H1 (cell line): ENCODE data around the gene C19orf73. TPM values are rescaled to one million over a fixed set of nuclear protein-coding genes. Genes with fewer than 3 reads are reported as not detected.
A peak's percentile ranks its signal among the peaks of the same experiment; 100 is the strongest.

Source experiments
- CTCF ChIA-PET: fragments of 300-600 bp; sonication (Branson Sonifier 250); formaldehyde crosslinking; loops from one replicate; lab custom pipeline; 2021; ENCODE audit not compliant: partially characterized antibody; lab: Charles Lee
- POLR2A ChIA-PET: fragments of 300-600 bp; sonication (Branson Sonifier 250); formaldehyde crosslinking; loops from one replicate; lab custom pipeline; 2021; ENCODE audit warnings: inconsistent platforms; ENCODE audit not compliant: partially characterized antibody; lab: Charles Lee
- DNase-seq, 2 experiments: peaks; one replicate each; pipeline versions ENCODE4 v3.0.0 to v3.0.0-alpha.2; 2010 to 2022; ENCODE audit warnings: low spot score in 2 of 2, low read depth in 1 of 2, mixed read lengths in 1 of 2
- FAIRE-seq: peaks from 2 replicates; lab custom pipeline; 2011; peaks lifted over from hg19 to GRCh38; lab: Jason Lieb, UNC
- H2AFZ ChIP-seq: 2 replicates; pipeline ENCODE4 v1.8.1; 2012; ENCODE audit warnings: low read length, inconsistent platforms
- H2AK5ac ChIP-seq: 2 replicates; pipeline ENCODE4 v1.6.1; 2013; ENCODE audit warnings: low read depth, low read length
- H2BK120ac ChIP-seq: replicated peaks from 2 replicates; pipeline ENCODE3; 2013; ENCODE audit warnings: low read depth, low read length, inconsistent platforms
- H2BK12ac ChIP-seq: 2 replicates; pipeline ENCODE4 v1.6.1; 2013; ENCODE audit warnings: low read depth, low read length
- H2BK15ac ChIP-seq: 2 replicates; pipeline ENCODE4 v1.6.1; 2013; ENCODE audit warnings: low read length
- H2BK20ac ChIP-seq: 2 replicates; pipeline ENCODE4 v1.6.1; 2013; ENCODE audit warnings: low read length
- H2BK5ac ChIP-seq: 2 replicates; pipeline ENCODE4 v1.6.1; 2013; ENCODE audit warnings: low read depth, low read length
- H3K14ac ChIP-seq: 2 replicates; pipeline ENCODE4 v1.6.1; 2013; ENCODE audit warnings: inconsistent platforms; ENCODE audit not compliant: insufficient read length
- H3K18ac ChIP-seq: 2 replicates; pipeline ENCODE4 v1.6.1; 2013; ENCODE audit warnings: low read length; ENCODE audit errors: extremely low read depth
- H3K23ac ChIP-seq: 2 replicates; pipeline ENCODE4 v1.6.1; 2013; ENCODE audit warnings: inconsistent platforms; ENCODE audit not compliant: insufficient read length
- H3K23me2 ChIP-seq: 2 replicates; pipeline ENCODE4 v1.6.1; 2013; ENCODE audit warnings: low read depth, low read length
- H3K27ac ChIP-seq: 2 replicates; pipeline ENCODE4 v1.6.1; 2011; ENCODE audit warnings: low read depth, low read length, inconsistent platforms
- H3K27me3 ChIP-seq, 4 experiments: replicated peaks in 1 of 4; 1 replicate in 1 of 4; 2 replicates in 3 of 4; pipeline versions ENCODE4 v1.6.1 to v1.8.1; 2011 to 2013; ENCODE audit warnings: low read length in 3 of 4, mild to moderate bottlenecking in 3 of 4, inconsistent platforms in 2 of 4, mixed read lengths in 2 of 4, moderate library complexity in 1 of 4; ENCODE audit not compliant: control insufficient read depth in 3 of 4, insufficient read depth in 3 of 4; ENCODE audit errors: extremely low read depth in 1 of 4
- H3K36me3 ChIP-seq, 4 experiments: 2 replicates each; pipeline versions ENCODE4 v1.6.1 to v1.8.1; 2011 to 2013; ENCODE audit warnings: mild to moderate bottlenecking in 4 of 4, low read length in 3 of 4, moderate library complexity in 2 of 4, control low read depth in 1 of 4, inconsistent platforms in 1 of 4; ENCODE audit not compliant: insufficient read depth in 4 of 4, control insufficient read depth in 2 of 4
- H3K4ac ChIP-seq: replicated peaks from 2 replicates; pipeline ENCODE3; 2013; ENCODE audit warnings: low read length, low read depth, mixed read lengths, inconsistent platforms; ENCODE audit not compliant: insufficient read length
- H3K4me1 ChIP-seq, 4 experiments: replicated peaks in 1 of 4; 1 replicate in 1 of 4; 2 replicates in 3 of 4; pipeline versions ENCODE4 v1.6.1 to v1.8.1; 2011 to 2013; ENCODE audit warnings: low read length in 3 of 4, inconsistent platforms in 2 of 4, mixed read lengths in 1 of 4; ENCODE audit not compliant: insufficient read depth in 4 of 4, control insufficient read depth in 3 of 4
- H3K4me2 ChIP-seq, 2 experiments: 2 replicates each; pipeline versions ENCODE4 v1.6.1 to v1.8.1; 2011 to 2013; ENCODE audit warnings: low read depth in 2 of 2, low read length in 2 of 2, control low read depth in 1 of 2, inconsistent platforms in 1 of 2, mild to moderate bottlenecking in 1 of 2; ENCODE audit not compliant: insufficient read depth in 1 of 2
- H3K4me3 ChIP-seq, 4 experiments: fragments of 200-600, 300-600 bp in 1 of 4; sonication (generic), shearing (Covaris generic), sonication (Bioruptor Twin) in 1 of 4; 2 replicates each; pipeline versions ENCODE4 v1.5.1 to v1.8.1; 2011 to 2016; ENCODE audit warnings: low read length in 4 of 4, low read depth in 3 of 4, control low read depth in 2 of 4, inconsistent platforms in 2 of 4, mild to moderate bottlenecking in 2 of 4, mixed read lengths in 1 of 4, moderate library complexity in 1 of 4; ENCODE audit not compliant: insufficient read depth in 2 of 4; ENCODE audit errors: extremely low read depth in 1 of 4
- H3K56ac ChIP-seq: replicated peaks from 2 replicates; pipeline ENCODE3; 2013; ENCODE audit warnings: low read depth, mild to moderate bottlenecking, mixed read lengths, low read length, inconsistent platforms; ENCODE audit not compliant: insufficient read length
- H3K79me1 ChIP-seq: 2 replicates; pipeline ENCODE4 v1.6.1; 2013; ENCODE audit warnings: low read depth, low read length, control low read depth
- H3K79me2 ChIP-seq, 2 experiments: 2 replicates each; pipeline versions ENCODE4 v1.6.1 to v1.8.1; 2012 to 2013; ENCODE audit warnings: low read length in 2 of 2, mild to moderate bottlenecking in 2 of 2, inconsistent platforms in 1 of 2; ENCODE audit not compliant: insufficient read depth in 2 of 2, control insufficient read depth in 1 of 2
- H3K9ac ChIP-seq, 4 experiments: replicated peaks in 1 of 4; 1 replicate in 1 of 4; 2 replicates in 3 of 4; pipeline versions ENCODE4 v1.6.1 to v1.8.1; 2011 to 2013; ENCODE audit warnings: low read depth in 3 of 4, low read length in 3 of 4, control low read depth in 2 of 4, mild to moderate bottlenecking in 2 of 4, moderate library complexity in 2 of 4, inconsistent platforms in 1 of 4; ENCODE audit errors: extremely low read depth in 1 of 4
- H3K9me3 ChIP-seq, 2 experiments: 2 replicates each; pipeline versions ENCODE4 v1.6.1 to v1.8.1; 2012 to 2013; ENCODE audit warnings: mild to moderate bottlenecking in 2 of 2, moderate library complexity in 2 of 2, control low read depth in 1 of 2, inconsistent platforms in 1 of 2, low read depth in 1 of 2, low read length in 1 of 2, mixed read lengths in 1 of 2; ENCODE audit not compliant: insufficient read depth in 2 of 2
- H4K20me1 ChIP-seq, 2 experiments: replicated peaks in 1 of 2; 2 replicates each; pipeline versions ENCODE3 to v1.8.1; 2011 to 2013; ENCODE audit warnings: inconsistent platforms in 2 of 2, low read length in 2 of 2, mild to moderate bottlenecking in 1 of 2; ENCODE audit not compliant: insufficient read depth in 2 of 2, control insufficient read depth in 1 of 2
- H4K5ac ChIP-seq: 2 replicates; pipeline ENCODE4 v1.6.1; 2013; ENCODE audit warnings: low read length, low read depth, mixed read lengths, inconsistent platforms; ENCODE audit not compliant: insufficient read length
- H4K8ac ChIP-seq: 2 replicates; pipeline ENCODE4 v1.8.0; 2013; ENCODE audit warnings: mild to moderate bottlenecking, moderate library complexity, low read length, inconsistent platforms; ENCODE audit not compliant: insufficient read depth; ENCODE audit errors: extremely low read depth
- H4K91ac ChIP-seq: replicated peaks from 2 replicates; pipeline ENCODE3; 2013; ENCODE audit warnings: low read length, mixed read lengths, inconsistent platforms; ENCODE audit not compliant: insufficient read length
- CEBPB ChIP-seq: IDR thresholded peaks from 2 replicates; pipeline ENCODE4 v1.6.1; 2012; ENCODE audit warnings: low read depth, low read length
- CHD1 ChIP-seq: IDR thresholded peaks from 2 replicates; pipeline ENCODE4 v1.6.1; 2012; ENCODE audit warnings: low read depth, low read length, improper control_type of control experiment
- CHD2 ChIP-seq: IDR thresholded peaks from 2 replicates; pipeline ENCODE4 v1.6.1; 2012; ENCODE audit warnings: low read length, improper control_type of control experiment
- EP300 ChIP-seq, 2 experiments: IDR thresholded peaks; 1 replicate in 1 of 2; 2 replicates in 1 of 2; pipeline ENCODE4 v1.6.1; 2011 to 2012; ENCODE audit warnings: low read depth in 2 of 2, low read length in 2 of 2, mild to moderate bottlenecking in 2 of 2, borderline replicate concordance in 1 of 2, inconsistent platforms in 1 of 2, moderate library complexity in 1 of 2
- FOSL1 ChIP-seq: IDR thresholded peaks from 2 replicates; pipeline ENCODE4 v1.6.1; 2011; ENCODE audit warnings: mild to moderate bottlenecking, low read depth, low read length, moderate library complexity; ENCODE audit not compliant: insufficient read depth
- HDAC2 ChIP-seq, 2 experiments: fragments of 300-600 bp in 1 of 2; sonication (generic) in 1 of 2; IDR thresholded peaks; 2 replicates each; pipeline ENCODE4 v1.6.1; 2011 to 2012; ENCODE audit warnings: low read depth in 2 of 2, low read length in 2 of 2, mild to moderate bottlenecking in 2 of 2, moderate library complexity in 2 of 2, borderline replicate concordance in 1 of 2, inconsistent platforms in 1 of 2
- KDM5A ChIP-seq: fragments of 200-600 bp; IDR thresholded peaks from 2 replicates; pipeline ENCODE4 v1.7.1; 2012; ENCODE audit warnings: mild to moderate bottlenecking, low read length, inconsistent platforms, mixed read lengths
- MAFK ChIP-seq: IDR thresholded peaks from 2 replicates; pipeline ENCODE4 v1.6.1; 2012; ENCODE audit warnings: low read depth, mild to moderate bottlenecking, improper control_type of control experiment, low read length
- NANOG ChIP-seq: IDR thresholded peaks from 2 replicates; pipeline ENCODE4 v1.6.1; 2011; ENCODE audit warnings: low read length, low read depth, mild to moderate bottlenecking, inconsistent platforms; ENCODE audit not compliant: insufficient read depth, poor library complexity, severe bottlenecking
- PHF8 ChIP-seq: fragments of 200-600 bp; sonication (generic); conservative IDR thresholded peaks from 2 replicates; pipeline ENCODE4 v1.7.1; 2012; ENCODE audit warnings: low read depth, mild to moderate bottlenecking, inconsistent platforms, low read length, moderate library complexity
- POU5F1 ChIP-seq: IDR thresholded peaks from 2 replicates; pipeline ENCODE4 v1.6.1; 2011; ENCODE audit warnings: low read depth, mild to moderate bottlenecking, low read length, moderate library complexity
- TAF1 ChIP-seq: IDR thresholded peaks from 2 replicates; pipeline ENCODE4 v1.6.1; 2011; ENCODE audit warnings: mild to moderate bottlenecking, low read depth, low read length
- WGBS, 2 experiments: shearing (Covaris generic) in 1 of 2; methylation state at CpG; one replicate each; pipeline versions ENCODE4 v1.1.6 to v1.1.7; 2013 to 2015; ENCODE audit warnings: low lambda C conversion rate in 2 of 2, mixed read lengths in 2 of 2, inconsistent platforms in 1 of 2, low coverage in 1 of 2, missing lambda C conversion rate in 1 of 2; ENCODE audit not compliant: insufficient replicate concordance in 2 of 2, insufficient coverage in 1 of 2, insufficient read length in 1 of 2; ENCODE audit errors: extremely low coverage in 1 of 2, missing lambda C conversion rate in 1 of 2; 5-methylcytosine and 5-hydroxymethylcytosine counted together
- polyA plus RNA-seq, 7 experiments: library from polyadenylated mRNA; depleted of rRNA in 3 of 7; stranded (reverse) in 5 of 7; unstranded in 2 of 7; fragments of >200 nt in 5 of 7; fragments of 200-250 nt in 2 of 7; gene quantifications; 1 replicate in 5 of 7; 2 replicates in 1 of 7; 4 replicates in 1 of 7; pipeline versions ENCODE4 v1.2.1 to v1.2.3, GENCODE V29; 2011 to 2013; ENCODE audit warnings: missing spikeins in 2 of 7, mixed read lengths in 2 of 7
- total RNA-seq: library from RNA; stranded (reverse); fragmentation: NEBNext Ultra II Directional; extraction: Animal tissue kit (Norgen Biotek cat#: 25700); gene quantifications from 2 replicates; pipeline ENCODE4 v1.2.1, GENCODE V29; 2021
- TF ChIP-seq, protein P1 (sequence below): IDR thresholded peaks from 2 replicates; pipeline ENCODE4 v1.6.1; 2012; ENCODE audit warnings: inconsistent platforms

Gene C19orf73
- total and polyA plus RNA-seq, 2 of the 8 experiments (the other 6 are each of a cell fraction or from before 2014, with no cell fraction given): 2.5 to 4.6 TPM

DNA sequence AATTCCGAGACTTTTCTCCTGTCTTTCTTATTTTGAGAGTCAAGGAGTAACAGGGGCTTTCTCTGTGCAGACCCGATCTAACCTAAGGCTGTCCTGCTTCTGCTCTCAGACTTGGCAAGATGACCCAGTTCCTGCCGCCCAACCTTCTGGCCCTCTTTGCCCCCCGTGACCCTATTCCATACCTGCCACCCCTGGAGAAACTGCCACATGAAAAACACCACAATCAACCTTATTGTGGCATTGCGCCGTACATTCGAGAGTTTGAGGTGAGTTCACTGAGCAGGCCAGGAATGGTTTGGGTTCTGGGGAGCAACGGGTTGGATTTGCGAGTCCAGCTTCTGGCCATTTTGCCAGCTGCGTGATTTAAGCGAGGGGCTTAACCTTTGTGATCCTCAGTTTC is 32.6 kb downstream of the C19orf73 start:
- Histone ChIP-seq H2BK5ac (no peak overlapping the region), H3K36me3 (peaks cover 16 to 45% (median 23%) of the 10 kb centered on the region in 4 experiments), H3K14ac (no peak overlapping the region), H2AK5ac (no peak overlapping the region), H2BK12ac (no peak overlapping the region), H2AFZ (no peak overlapping the region), H3K4me1 (peaks cover 4 to 6% (median 5%) of the 10 kb centered on the region in 4 experiments), H2BK120ac (no peak overlapping the region), H4K20me1 (peaks cover 25 to 28% of the 10 kb centered on the region in 2 experiments), H3K4me3 (peak overlapping the region; percentile 84 to 97 (median 90)), H3K23me2 (peaks cover 14% of the 10 kb centered on the region; the same call in 1 of the 2 replicates), H3K27me3 (peaks cover 0 to 3% (median 0%) of the 10 kb centered on the region in 4 experiments; a peak in 1 of 7 replicates), H3K9ac (peak overlapping the region; percentile 73 to 98 (median 96)), H4K8ac (no peak overlapping the region), H3K27ac (peak overlapping the region; percentile 94; the same call in 1 of the 2 replicates), H4K91ac (no peak overlapping the region), H3K4me2 (peak overlapping the region; percentile 82 to 88), H3K23ac (no peak overlapping the region), H3K18ac (no peak overlapping the region), H4K5ac (no peak overlapping the region), H3K56ac (no peak overlapping the region), H2BK15ac (no peak overlapping the region), H3K79me1 (peaks cover 12% of the 10 kb centered on the region), H3K9me3 (no peaks in the 10 kb centered on the region), H3K4ac (no peak overlapping the region), H2BK20ac (no peak overlapping the region), H3K79me2 (peaks cover 34 to 50% of the 10 kb centered on the region in 2 experiments)
- POLR2A ChIA-PET: interaction anchor here (0.9 to 2.9 kb wide), 9 partner anchors 9 to 63 kb away, joined by 3 to 21 read pairs (median 7); no protein-coding TSS in a partner anchor
- CTCF ChIA-PET: interaction anchor here (0.9 to 2.7 kb wide), 5 partner anchors 11 to 22 kb away, joined by 3 to 12 read pairs (median 3); no protein-coding TSS in a partner anchor
- DNase-seq (no peak), FAIRE-seq (no peak)
- WGBS, 2 experiments: 83% methylated on average over 11 of the region's 11 CpGs; no CpG with 5 or more reads in 1 of the 2 experiments
- TF ChIP-seq PHF8: no peak
- TF ChIP-seq MAFK: no peak
- TF ChIP-seq TAF1: no peak
- no peak for TF ChIP-seq POU5F1
- no peak for TF ChIP-seq CHD2
- TF ChIP-seq, protein P1, sequence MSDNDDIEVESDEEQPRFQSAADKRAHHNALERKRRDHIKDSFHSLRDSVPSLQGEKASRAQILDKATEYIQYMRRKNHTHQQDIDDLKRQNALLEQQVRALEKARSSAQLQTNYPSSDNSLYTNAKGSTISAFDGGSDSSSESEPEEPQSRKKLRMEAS: no peak
- TF ChIP-seq KDM5A: no peak
- TF ChIP-seq CEBPB: no peak
- TF ChIP-seq NANOG: no peak
- no peak for TF ChIP-seq EP300 (IDR thresholded peaks at IDR 0.05; ENCODE audit: borderline replicate concordance in 1 of 2, low read depth in 2 of 2, low read length in 2 of 2)
- TF ChIP-seq CHD1: no peak
- no peak for TF ChIP-seq FOSL1
- TF ChIP-seq HDAC2 (IDR thresholded peaks at IDR 0.05; ENCODE audit: borderline replicate concordance in 1 of 2, low read depth in 2 of 2, low read length in 2 of 2): no peak
